ENCODE results near the gene SIPA1L3. TPM values are rescaled to one million over a fixed set of nuclear protein-coding genes. Genes with fewer than 3 reads are reported as not detected.

SIPA1L3 gene
- total and polyA plus RNA-seq, 9 of the 15 experiments (the other 6 are each of a cell fraction or from before 2014, with no cell fraction given) = 0.01 to 6.1 (median 2.5) TPM

- in situ Hi-C loops (cut with MboI) = no loop called here
- ChIA-PET CTCF (ENCODE audit: low intra/inter-chr PET ratio) (no interaction called here), POLR2A (interaction anchor here (0.7 to 1.2 kb wide), 4 partner anchors 15 to 276 kb away, joined by 3 to 8 read pairs (median 4); no protein-coding TSS in a partner anchor)
- 30% methylated on average over 21 of the region's 21 CpGs for WGBS (ENCODE audit: insufficient coverage, low coverage, missing lambda C conversion rate)
- Histone ChIP-seq H4K20me1 (replicated peaks; ENCODE audit: control insufficient read depth, insufficient read depth, low read length) (no peaks in the 10 kb centered on the region), H3K9me1 (ENCODE audit: control insufficient read depth, insufficient read depth, low read length) (no peaks in the 10 kb centered on the region), H3K9me3 (replicated peaks; ENCODE audit: control insufficient read depth, insufficient read depth, low read depth, low read length) (no peaks in the 10 kb centered on the region), H3K4me3 (no peak overlapping the region), H3K9ac (ENCODE audit: insufficient read depth in 1 of 2, low read depth in 2 of 2, low read length in 2 of 2) (peak overlapping the region in 1 of 2 experiments; percentile 3; a peak in 2 of 4 replicates), H3K79me2 (ENCODE audit: control insufficient read depth, insufficient read depth, low read length) (no peaks in the 10 kb centered on the region), H3K4me2 (ENCODE audit: insufficient read depth, low read length) (peak overlapping the region; percentile 24; the same call in 1 of the 2 replicates), H3K27ac (ENCODE audit: extremely low read depth, low read depth, low read length) (no peak overlapping the region), H3K36me3 (ENCODE audit: control insufficient read depth, insufficient read depth, low read length) (no peaks in the 10 kb centered on the region), H3K27me3 (ENCODE audit: control insufficient read depth in 2 of 2, insufficient read depth in 2 of 2, low read length in 2 of 2) (no peaks in the 10 kb centered on the region), H3K4me1 (replicated peaks in 1 of 2; ENCODE audit: control insufficient read depth in 2 of 2, insufficient read depth in 2 of 2, low read length in 2 of 2) (peaks cover 15 to 23% of the 10 kb centered on the region in 2 experiments; a peak in 4 of 5 replicates), H2AFZ (ENCODE audit: low read depth, low read length) (0 out of 2 replicates have a peak overlapping the region, but pooled peaks have one; percentile 44)
- intact Hi-C loops (cut with micrococcal nuclease) = no loop called here
- TF ChIP-seq NRF1 (conservative IDR thresholded peaks at IDR 0.05 in 1 of 2, IDR thresholded peaks at IDR 0.05 in 1 of 2) (peak in 1 of 2 experiments; percentile 43; a peak in 1 of 4 replicates), PPARD (CRISPR knock-in tag; IDR thresholded peaks at IDR 0.05) (no peak), CBFA2T3 (IDR thresholded peaks at IDR 0.05) (peak; percentile 28; the same call in 1 of the 2 replicates)
- BruUV-seq (replicated peaks) = no TSS peak
- DNase-seq (ENCODE audit: extremely low read depth in 1 of 4, low spot score in 3 of 4) (no peak), FAIRE-seq (peak; percentile 11), ATAC-seq (peak; percentile 8; the same call in 2 of the 3 replicates)
These were observed 228.4 kb downstream of the SIPA1L3 start for GRCh38 chr19:38135150-38135998.

- CTCF ChIA-PET (ENCODE audit: low intra/inter-chr PET ratio) = interaction anchor here (0.5 to 0.6 kb wide), 2 partner anchors 13 to 117 kb away, joined by 3 to 4 read pairs; partner anchors contain the start of gene PPP1R14A
- ATAC-seq = peak; percentile 80
- no peak for TF ChIP-seq EP400 (IDR thresholded peaks at IDR 0.05)
- no peak for TF ChIP-seq NR4A1 (CRISPR knock-in tag; IDR thresholded peaks at IDR 0.05)
- TF ChIP-seq NR4A1 (tag; IDR thresholded peaks at IDR 0.05) = 0 out of 2 replicates have a peak, but pooled peaks have one; percentile 28
- peak; percentile 41; the same call in 1 of the 2 replicates for TF ChIP-seq ZBTB33 (CRISPR knock-in tag; IDR thresholded peaks at IDR 0.05)
- 0 out of 4 replicates have a peak, but pooled peaks of 1 of the 2 experiments have one; percentile 37 for TF ChIP-seq TRIM24 (IDR thresholded peaks at IDR 0.05)
- peak; percentile 60; the same call in 1 of the 2 replicates for TF ChIP-seq TOE1 (IDR thresholded peaks at IDR 0.05; ENCODE audit: borderline replicate concordance)
- TF ChIP-seq TOE1 (CRISPR knock-in tag; IDR thresholded peaks at IDR 0.05; ENCODE audit: borderline replicate concordance, low read depth) = no peak
- peak; percentile 84 for TF ChIP-seq RAD51 (IDR thresholded peaks at IDR 0.05; ENCODE audit: borderline replicate concordance, low read depth)
- TF ChIP-seq BHLHE40 (IDR thresholded peaks at IDR 0.05; ENCODE audit: low read length) = peak; percentile 26; the same call in 1 of the 2 replicates
- no peak for TF ChIP-seq SRSF1 (IDR thresholded peaks at IDR 0.05; ENCODE audit: low read depth, low read length)
These were observed 232.1 kb downstream of the SIPA1L3 start for GRCh38 chr19:38139122-38139521.

More at GRCh38 chr19:38139122-38139521, 232.1 kb downstream of the SIPA1L3 start:
- FAIRE-seq (peak; percentile 84), DNase-seq (ENCODE audit: extremely low read depth in 1 of 4, low spot score in 3 of 4) (peak; percentile 60 to 84 (median 68))
- Histone ChIP-seq H2AFZ (ENCODE audit: low read depth, low read length) (peak overlapping the region; percentile 16; the same call in 1 of the 2 replicates), H4K20me1 (replicated peaks; ENCODE audit: control insufficient read depth, insufficient read depth, low read length) (no peaks in the 10 kb centered on the region), H3K4me1 (replicated peaks in 1 of 2; ENCODE audit: control insufficient read depth in 2 of 2, insufficient read depth in 2 of 2, low read length in 2 of 2) (peaks cover 18 to 22% of the 10 kb centered on the region in 2 experiments; a peak in 4 of 5 replicates), H3K27me3 (ENCODE audit: control insufficient read depth in 2 of 2, insufficient read depth in 2 of 2, low read length in 2 of 2) (no peaks in the 10 kb centered on the region), H3K4me3 (no peak overlapping the region), H3K36me3 (ENCODE audit: control insufficient read depth, insufficient read depth, low read length) (no peaks in the 10 kb centered on the region), H3K9me3 (replicated peaks; ENCODE audit: control insufficient read depth, insufficient read depth, low read depth, low read length) (no peaks in the 10 kb centered on the region), H3K9me1 (ENCODE audit: control insufficient read depth, insufficient read depth, low read length) (no peaks in the 10 kb centered on the region), H3K79me2 (ENCODE audit: control insufficient read depth, insufficient read depth, low read length) (no peaks in the 10 kb centered on the region), H3K27ac (ENCODE audit: extremely low read depth, low read depth, low read length) (peak overlapping the region; percentile 5; the same call in 2 of the 3 replicates), H3K9ac (ENCODE audit: insufficient read depth in 1 of 2, low read depth in 2 of 2, low read length in 2 of 2) (no peak overlapping the region), H3K4me2 (ENCODE audit: insufficient read depth, low read length) (no peak overlapping the region)
- intact Hi-C loops (cut with micrococcal nuclease) = no loop called here
- in situ Hi-C loops (cut with MboI) = no loop called here
- no TSS peak for BruUV-seq (replicated peaks)
- POLR2A ChIA-PET = no interaction called here
- WGBS (ENCODE audit: insufficient coverage, low coverage, missing lambda C conversion rate) = 20% methylated on average over 6 of the region's 6 CpGs

Measured in K562 (cell line).